ENCODE measurements around the gene GOLGA6L10. TPM values are rescaled to one million over a fixed set of nuclear protein-coding genes. Genes with fewer than 3 reads are reported as not detected.
A peak's percentile ranks its signal among the peaks of the same experiment; 100 is the strongest.
"Not testable (repeated sequence)": the region's sequence is repeated elsewhere in the genome, so short reads cannot be mapped to it uniquely, and the experiment has no call there.

GOLGA6L10 gene
- polyA plus RNA-seq, 4 donors: 3.0 to 18.7 (median 5.3) TPM

DNA sequence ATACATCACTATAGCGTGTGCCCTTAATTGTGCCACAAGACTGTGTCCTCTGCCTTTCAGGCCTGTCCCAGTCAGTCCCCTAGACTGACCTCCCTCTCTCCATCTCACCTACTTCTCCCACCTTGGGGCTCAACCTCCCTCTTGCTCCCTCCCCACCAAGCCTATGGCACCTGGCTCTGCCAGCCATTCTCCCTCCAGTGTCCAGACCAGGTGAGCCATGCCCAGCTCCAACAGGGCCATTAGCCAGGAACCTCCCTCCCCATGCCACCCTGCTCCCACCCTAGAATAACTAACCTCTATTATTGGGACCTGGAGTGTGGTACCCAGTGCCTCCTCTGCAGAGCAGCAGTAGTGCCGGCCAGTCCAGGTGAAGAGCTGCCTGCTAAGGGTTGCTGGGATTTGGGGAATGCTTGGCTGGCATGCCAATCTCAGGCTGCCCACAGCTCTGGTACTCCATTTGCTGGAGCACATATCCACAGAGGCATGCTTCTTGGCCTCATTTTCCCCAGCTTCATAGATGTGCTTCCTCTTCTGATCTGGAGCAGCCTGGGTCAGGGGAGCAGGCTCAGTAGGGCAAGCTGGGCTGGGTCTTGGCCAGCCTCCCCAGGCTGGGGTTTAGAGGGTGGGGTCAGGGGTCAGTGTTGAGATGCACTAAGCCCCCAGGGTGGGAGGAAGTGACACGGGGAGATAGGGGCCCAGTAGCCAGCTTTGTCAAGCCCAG lies 47.8 kb downstream of the GOLGA6L10 start:
- no peak for DNase-seq (ENCODE audit: low read depth in 4 of 4, low spot score in 3 of 4)

DNA sequence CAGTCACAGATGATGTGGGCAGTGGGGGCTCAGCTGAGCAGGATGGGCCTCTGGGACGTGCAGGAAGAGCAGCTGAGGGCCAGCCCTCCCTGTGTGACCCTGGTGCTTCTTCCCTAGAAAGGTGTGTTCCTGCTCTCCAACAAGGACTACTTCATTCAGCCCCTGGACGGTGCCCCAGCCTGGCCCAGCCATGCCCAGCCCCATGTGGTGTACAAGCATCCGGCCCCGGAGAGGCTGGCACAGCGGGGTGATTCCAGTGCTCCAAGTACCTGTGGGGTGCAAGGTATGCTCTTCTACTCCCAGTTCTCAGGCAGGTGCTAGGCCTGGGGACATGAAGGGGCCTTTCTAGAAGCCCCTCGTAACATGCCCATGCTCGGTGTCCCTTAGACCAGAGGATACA lies 48.4 kb downstream of the GOLGA6L10 start:
- no peak for DNase-seq (ENCODE audit: low read depth in 4 of 4, low spot score in 3 of 4)

DNA sequence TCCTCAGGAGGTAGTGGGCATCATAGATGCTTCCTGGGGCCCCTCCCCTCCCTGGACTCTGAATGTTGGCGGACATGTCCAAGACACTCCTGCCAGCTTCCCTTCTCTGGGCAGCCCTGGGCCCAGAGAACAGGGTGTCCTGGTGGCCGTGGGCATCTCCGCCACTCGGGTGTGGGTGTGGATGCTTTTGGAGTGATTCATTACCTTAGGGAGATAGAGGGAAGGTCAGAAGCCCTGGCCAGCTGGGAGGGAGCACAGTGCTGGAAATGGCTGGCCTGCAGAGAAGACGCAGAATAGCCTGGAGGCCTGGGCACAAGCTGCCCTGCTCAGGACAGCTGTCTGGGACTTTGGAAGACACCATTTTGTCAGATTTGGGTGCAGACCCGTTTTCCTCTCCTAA lies 48.9 kb downstream of the GOLGA6L10 start:
- not testable (repeated sequence) for DNase-seq (ENCODE audit: low read depth in 4 of 4, low spot score in 3 of 4)

DNA sequence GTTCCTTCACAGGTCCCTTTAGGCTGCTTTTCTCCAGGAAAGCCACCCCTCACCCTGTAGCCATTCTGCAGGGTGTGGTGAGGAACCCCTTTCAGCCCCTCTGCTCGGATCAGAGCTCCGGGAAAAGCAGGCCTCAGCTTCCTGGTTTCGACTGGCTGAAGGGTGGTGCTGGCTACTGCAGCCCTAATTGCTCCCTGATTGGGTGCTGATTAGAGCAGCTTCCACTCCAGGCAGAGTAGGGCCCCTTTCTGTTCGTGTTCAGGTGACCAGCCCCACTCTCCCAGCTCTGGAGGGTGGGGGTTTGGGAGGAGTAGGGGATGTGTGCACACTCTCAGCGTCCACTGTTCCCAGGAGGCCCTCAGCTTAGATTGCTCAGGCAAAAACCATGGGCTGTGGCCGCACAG lies 49.8 kb downstream of the GOLGA6L10 start:
- not testable (repeated sequence) for DNase-seq (ENCODE audit: low read depth in 4 of 4, low spot score in 3 of 4)

DNA sequence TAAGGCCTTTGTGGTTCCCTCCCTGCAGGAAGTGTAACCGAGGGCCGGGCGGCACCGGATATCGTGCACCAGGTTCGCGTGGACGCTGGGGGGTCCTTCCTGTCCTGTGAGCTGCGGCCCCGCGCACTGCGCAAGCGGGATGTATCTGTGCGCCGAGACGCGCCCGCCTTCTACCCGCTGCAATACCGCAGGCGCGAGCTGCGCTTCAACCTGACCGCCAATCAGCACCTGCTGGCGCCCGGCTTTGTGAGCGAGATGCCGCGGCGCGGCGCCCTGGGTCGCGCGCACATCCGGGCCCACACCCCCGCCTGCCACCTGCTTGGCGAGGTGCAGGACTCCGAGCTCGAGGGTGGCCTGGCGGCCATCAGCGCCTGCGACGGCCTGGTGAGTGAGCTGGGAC lies 50.8 kb downstream of the GOLGA6L10 start:
- DNase-seq (ENCODE audit: low read depth in 4 of 4, low spot score in 3 of 4): peak in 2 of 4 donors; percentile 6 to 15

DNA sequence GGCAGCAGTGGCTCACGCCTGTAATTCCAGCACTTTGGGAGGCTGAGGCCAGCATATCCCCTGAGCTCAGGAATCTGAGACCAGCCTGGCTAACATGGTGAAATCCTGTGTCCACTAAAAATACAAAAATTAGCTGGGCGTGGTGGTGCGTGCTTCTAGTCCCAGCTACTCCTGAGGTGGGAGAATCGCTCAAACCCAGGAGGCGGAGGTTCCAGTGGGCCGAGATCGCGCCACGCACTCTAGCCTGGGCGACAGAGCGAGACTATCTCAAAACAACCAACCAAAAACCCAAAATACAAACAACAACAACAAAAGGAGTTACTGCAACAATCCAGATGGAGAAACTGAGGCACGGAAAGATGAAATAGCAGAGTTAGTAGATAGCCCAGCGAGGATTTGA lies 51.2 kb downstream of the GOLGA6L10 start:
- DNase-seq (ENCODE audit: low read depth in 4 of 4, low spot score in 3 of 4): no peak

DNA sequence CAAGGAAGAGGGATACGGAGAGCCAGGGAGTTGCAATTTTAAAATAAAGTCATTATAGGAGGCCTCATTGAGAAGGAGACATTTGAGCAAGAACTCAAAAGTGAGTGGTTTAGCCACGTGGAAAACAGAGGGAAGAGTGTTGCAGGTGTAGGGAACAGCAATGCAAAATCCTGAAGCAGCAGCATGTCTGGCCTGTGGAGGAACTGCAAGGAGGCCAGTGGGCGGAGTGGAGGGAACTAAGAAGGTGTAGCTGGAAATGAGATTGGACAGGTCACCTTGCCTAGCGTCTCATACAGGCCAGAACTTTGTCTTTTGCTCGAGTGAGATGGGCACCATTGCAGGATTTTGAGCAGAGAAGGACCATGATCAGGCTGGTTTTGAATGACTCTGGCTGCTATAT lies 51.7 kb downstream of the GOLGA6L10 start:
- DNase-seq (ENCODE audit: low read depth in 4 of 4, low spot score in 3 of 4): no peak

DNA sequence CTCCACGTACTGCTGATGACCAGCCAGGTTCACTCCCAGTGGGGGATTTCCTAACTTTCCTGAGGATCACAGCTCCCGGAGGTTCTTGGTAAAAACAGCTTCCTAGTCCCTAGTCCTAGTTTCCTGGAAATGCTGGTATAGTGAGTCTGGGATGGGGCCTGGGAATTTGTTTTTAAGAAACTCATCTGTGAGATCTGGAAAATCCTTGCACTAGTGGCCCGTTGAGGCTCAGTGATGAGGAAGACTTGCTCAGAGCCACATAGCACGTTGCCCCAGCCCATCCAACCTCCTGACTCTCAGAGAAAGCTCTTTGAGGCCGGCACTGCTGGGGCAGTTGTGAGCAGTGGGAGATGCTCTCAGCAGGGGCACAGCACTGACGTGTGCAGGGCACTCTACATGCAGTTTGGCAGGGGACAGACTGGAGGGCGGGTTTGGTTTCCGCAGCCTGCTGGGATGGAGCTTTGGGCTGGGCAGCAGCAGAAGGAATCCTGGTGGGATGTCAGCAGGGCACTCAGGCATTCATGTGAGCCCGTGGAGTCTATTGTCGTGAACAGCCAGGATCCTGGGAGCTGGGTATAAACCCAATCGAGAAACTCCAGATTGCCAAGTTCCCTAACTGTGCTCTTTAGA lies 55.1 kb downstream of the GOLGA6L10 start:
- DNase-seq (ENCODE audit: low read depth in 4 of 4, low spot score in 3 of 4): no peak

DNA sequence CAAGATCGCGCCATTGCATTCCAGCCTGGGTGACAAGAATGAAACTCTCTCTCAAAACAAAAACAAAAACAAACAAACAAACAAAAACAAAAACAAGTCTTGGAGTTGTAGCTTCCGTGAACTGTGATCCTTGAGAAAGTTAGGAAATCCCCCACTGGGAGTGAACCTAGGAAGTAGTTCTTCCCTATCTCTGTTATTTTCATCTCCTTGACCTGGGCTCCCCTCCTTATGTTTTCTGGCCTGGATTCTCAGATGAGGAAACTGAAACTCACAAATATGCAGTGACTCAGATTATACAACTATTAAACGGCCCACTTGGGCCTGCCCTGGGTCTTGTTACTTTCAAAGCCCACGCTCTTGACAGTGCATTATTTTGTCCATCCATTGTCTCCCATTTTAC lies 57.0 kb downstream of the GOLGA6L10 start:
- no peak for DNase-seq (ENCODE audit: low read depth in 4 of 4, low spot score in 3 of 4)

Other genes with a start within 250 kb of the GOLGA6L10 start
- 10 to 100 TPM; 12.6 to 25.0 (median 21.6) TPM for gene EFL1, start 86.7 kb downstream of the GOLGA6L10 start, polyA plus RNA-seq (ENCODE audit: insufficient read length in 4 of 4)
- 1 to 10 TPM; 3.3 to 9.8 (median 5.4) TPM for gene SAXO2, start 86.7 kb downstream of the GOLGA6L10 start, polyA plus RNA-seq (ENCODE audit: insufficient read length in 4 of 4)
- gene GOLGA6L9, start 80.3 kb upstream of the GOLGA6L10 start, polyA plus RNA-seq (ENCODE audit: insufficient read length in 4 of 4): 10 to 100 TPM in 2 of 4 donors, 1 to 10 TPM in 2; 6.1 to 22.1 (median 9.2) TPM
- 1,000 to 10,000 TPM; 1,787 to 2,068 (median 1,930) TPM for gene RPS17, start 191.0 kb upstream of the GOLGA6L10 start, polyA plus RNA-seq (ENCODE audit: insufficient read length in 4 of 4)